Transverse colon (tissue), 4 donors: ENCODE results near the gene TOM1L2. TPM values are rescaled to one million over a fixed set of nuclear protein-coding genes. Genes with fewer than 3 reads are reported as not detected.

Experiments used
- DNase-seq: peaks from one replicate; pipeline ENCODE4 v3.0.0-alpha.2; 2019
- H3K27ac ChIP-seq, 4 donors: fragments of 200-600 bp; sonication (generic); 2 replicates each; pipeline ENCODE4 v1.5.1; 2016 to 2018; ENCODE audit warnings: inconsistent platforms in 4 of 4
- H3K27me3 ChIP-seq: fragments of 200-600 bp; sonication (generic); 2 replicates; pipeline ENCODE4 v1.5.1; 2017; ENCODE audit warnings: inconsistent platforms
- H3K36me3 ChIP-seq, 4 donors: fragments of 200-600 bp; sonication (generic); 2 replicates each; pipeline ENCODE4 v1.5.1; 2017 to 2019; ENCODE audit warnings: inconsistent platforms in 4 of 4
- H3K4me1 ChIP-seq, 4 donors: fragments of 200-600 bp; sonication (generic); 2 replicates each; pipeline ENCODE4 v1.5.1; 2017 to 2020; ENCODE audit warnings: inconsistent platforms in 4 of 4
- H3K4me3 ChIP-seq, 4 donors: fragments of 200-600 bp; sonication (generic); 1 replicate in 1 of 4; 2 replicates in 3 of 4; pipeline versions ENCODE4 v1.5.1 to v1.6.1; 2017 to 2019; ENCODE audit warnings: inconsistent platforms in 4 of 4
- H3K9me3 ChIP-seq, 2 donors: fragments of 200-600 bp; sonication (generic); 2 replicates each; pipeline ENCODE4 v1.5.1; 2017 to 2019; ENCODE audit warnings: inconsistent platforms in 2 of 2
- CTCF ChIP-seq, 5 experiments: fragments of 200-600 bp in 3 of 5; fragments of 450-650 bp in 2 of 5; sonication (generic) in 3 of 5; IDR thresholded peaks; 1 replicate in 2 of 5; 2 replicates in 3 of 5; pipeline ENCODE4 v1.5.1; 2016 to 2017; ENCODE audit warnings: antibody characterized with exemption in 5 of 5, inconsistent platforms in 3 of 5, mild to moderate bottlenecking in 2 of 5, moderate library complexity in 1 of 5
- EP300 ChIP-seq: sonication (generic); formaldehyde crosslinking; IDR thresholded peaks from one replicate; pipeline ENCODE4 v1.6.1; 2017; ENCODE audit warnings: antibody characterized with exemption, low read depth
- POLR2A ChIP-seq: fragments of 450-650 bp; IDR thresholded peaks from one replicate; pipeline ENCODE4 v1.6.1; 2016; ENCODE audit warnings: antibody characterized with exemption, mild to moderate bottlenecking, moderate library complexity
- POLR2AphosphoS5 ChIP-seq, 3 donors: sonication (generic); formaldehyde crosslinking; IDR thresholded peaks; one replicate each; pipeline ENCODE4 v1.6.1; 2016; ENCODE audit warnings: antibody characterized with exemption in 3 of 3
- WGBS, 2 donors: methylation state at CpG; one replicate each; pipeline ENCODE4 v1.1.5; 2018; ENCODE audit warnings: low coverage in 1 of 2; 5-methylcytosine and 5-hydroxymethylcytosine counted together
- in situ Hi-C, 4 donors: fragments of 200-750 bp; cut with MboI; loops; one replicate each; pipeline versions ENCODE4 v1.15.0 to v1.15.1; 2017; ENCODE audit warnings: low sequenced_read_pairs in 3 of 4, low pct_ligation_motif_present in 1 of 4, low pct_unique_long_range_greater_than_20kb in 1 of 4
- intact Hi-C: fragments of 100-400 bp; cut with DNase I; formaldehyde crosslinking; loops from one replicate; pipeline ENCODE4 v1.15.1; 2023; ENCODE audit warnings: low total_unique reads
- total RNA-seq, 4 donors: library from RNA; depleted of rRNA; stranded (reverse); fragments of >200 nt; gene quantifications; one replicate each; pipeline ENCODE4 v1.1.0, GENCODE V29; 2016

The TOM1L2 gene
- total RNA-seq, 4 donors from 2014 or later, result 65.9 to 178 (median 97.7) TPM

- intact Hi-C loops, result no loop called here
- TF ChIP-seq EP300 (no peak), POLR2A (no peak), CTCF (IDR thresholded peaks at IDR 0.05) (no peak), POLR2AphosphoS5 (IDR thresholded peaks at IDR 0.05) (no peak)
- Histone ChIP-seq H3K27ac (no peak overlapping the region), H3K4me3 (no peak overlapping the region), H3K9me3 (no peaks in the 10 kb centered on the region), H3K27me3 (no peaks in the 10 kb centered on the region), H3K4me1 (peaks cover 0 to 4% (median 0%) of the 10 kb centered on the region in 4 donors), H3K36me3 (no peaks in the 10 kb centered on the region)
- no peak for DNase-seq
- 81 to 92% methylated on average over 6 to 30 of the region's 31 CpGs for WGBS, 2 donors
- in situ Hi-C loops, result no loop called here
Observed at GRCh38 chr17:18006495-18007239, 34.5 kb upstream of the TOM1L2 start.

- WGBS, 2 donors, result 82% methylated on average over 2 to 3 of the region's 3 CpGs
- in situ Hi-C loops (no loop called here), intact Hi-C loops (no loop called here)
- no peak overlapping the region for H3K27ac ChIP-seq
- no peaks in the 10 kb centered on the region for H3K27me3 ChIP-seq
- H3K4me3 ChIP-seq, result no peak overlapping the region
- TF ChIP-seq POLR2A (no peak), EP300 (no peak), CTCF (IDR thresholded peaks at IDR 0.05) (no peak), POLR2AphosphoS5 (IDR thresholded peaks at IDR 0.05) (no peak)
- H3K36me3 ChIP-seq, result no peaks in the 10 kb centered on the region
- DNase-seq, result no peak
- H3K9me3 ChIP-seq, result no peaks in the 10 kb centered on the region
- H3K4me1 ChIP-seq, result peaks cover 0 to 4% (median 0%) of the 10 kb centered on the region in 4 donors
Observed at GRCh38 chr17:18005496-18005895, 33.3 kb upstream of the TOM1L2 start.

GRCh38 chr17:18004884-18005305 is 32.7 kb upstream of the TOM1L2 start:
- intact Hi-C loops, result no loop called here
- Histone ChIP-seq H3K9me3 (no peaks in the 10 kb centered on the region), H3K27me3 (no peaks in the 10 kb centered on the region), H3K4me1 (peaks cover 0 to 4% (median 0%) of the 10 kb centered on the region in 4 donors), H3K36me3 (no peaks in the 10 kb centered on the region), H3K27ac (no peak overlapping the region), H3K4me3 (no peak overlapping the region)
- in situ Hi-C loops, result no loop called here
- no peak for TF ChIP-seq CTCF (IDR thresholded peaks at IDR 0.05)
- no peak for DNase-seq
- WGBS, 2 donors, result 86 to 91% methylated on average over 2 to 9 of the region's 9 CpGs

- no peak for DNase-seq
- no peak for TF ChIP-seq POLR2A
- TF ChIP-seq CTCF (IDR thresholded peaks at IDR 0.05), result no peak
- no peak for TF ChIP-seq EP300
- no peak for TF ChIP-seq POLR2AphosphoS5 (IDR thresholded peaks at IDR 0.05)
- in situ Hi-C loops (no loop called here), intact Hi-C loops (no loop called here)
- H3K4me1 ChIP-seq, result peaks cover 0 to 4% (median 0%) of the 10 kb centered on the region in 4 donors
- WGBS, 2 donors, result 81% methylated on average over 9 of the region's 9 CpGs; no CpG with 5 or more reads in 1 of the 2 donors
- H3K4me3 ChIP-seq, result no peak overlapping the region
- H3K27ac ChIP-seq, result no peak overlapping the region
- H3K9me3 ChIP-seq, result no peaks in the 10 kb centered on the region
- no peaks in the 10 kb centered on the region for H3K36me3 ChIP-seq
- H3K27me3 ChIP-seq, result no peaks in the 10 kb centered on the region
Observed at GRCh38 chr17:18004345-18004744, 32.1 kb upstream of the TOM1L2 start.
